Activated CD4-positive, alpha-beta T cell treated with anti-CD3 and anti-CD28 coated beads, Interleukin-2, Interleukin-6, amounts not matched to agents 100 ng/mL and 50 ng/mL, durations not matched to agents 16 hours and 8 hours (primary cell): ENCODE results near the gene SPOCK3.
"Not testable (repeated sequence)": the region's sequence is repeated elsewhere in the genome, so short reads cannot be mapped to it uniquely, and the experiment has no call there.

ENCODE experiments used
- DNase-seq: peaks from one replicate; pipeline ENCODE4 v3.0.0-alpha.2; 2020

SPOCK3 gene

GRCh38 chr4:166798126-166798525 lies 436.2 kb downstream of the SPOCK3 start:
- no peak for DNase-seq

- no peak for DNase-seq
These were observed 456.5 kb downstream of the SPOCK3 start for GRCh38 chr4:166777760-166778159.

- no peak for DNase-seq
These were observed 471.3 kb downstream of the SPOCK3 start for GRCh38 chr4:166763018-166763417.

GRCh38 chr4:166741742-166742141 lies 492.6 kb downstream of the SPOCK3 start:
- DNase-seq = no peak

- not testable (repeated sequence) for DNase-seq
These were observed 495.1 kb downstream of the SPOCK3 start for GRCh38 chr4:166739215-166739614.

- DNase-seq = no peak
These were observed 496.9 kb downstream of the SPOCK3 start for GRCh38 chr4:166737430-166737829.

GRCh38 chr4:166735553-166735952 lies 498.7 kb downstream of the SPOCK3 start:
- no peak for DNase-seq

- no peak for DNase-seq
These were observed 499.5 kb downstream of the SPOCK3 start for GRCh38 chr4:166734797-166735196.

- DNase-seq = no peak
These were observed 500.6 kb downstream of the SPOCK3 start for GRCh38 chr4:166733686-166734085.

- no peak for DNase-seq
These were observed 507.5 kb downstream of the SPOCK3 start for GRCh38 chr4:166726832-166727231.

- DNase-seq = no peak
These were observed 509.9 kb downstream of the SPOCK3 start for GRCh38 chr4:166724369-166724768.

- no peak for DNase-seq
These were observed 510.7 kb downstream of the SPOCK3 start for GRCh38 chr4:166723532-166724140.

GRCh38 chr4:166715748-166716713 lies 518.3 kb downstream of the SPOCK3 start:
- DNase-seq = not testable (repeated sequence)

- no peak for DNase-seq
These were observed 533.7 kb downstream of the SPOCK3 start for GRCh38 chr4:166700592-166700991.

- DNase-seq = no peak
These were observed 545.5 kb downstream of the SPOCK3 start for GRCh38 chr4:166688835-166689234.

GRCh38 chr4:166687828-166688227 lies 546.5 kb downstream of the SPOCK3 start:
- DNase-seq = no peak
